Stimulated activated CD8-positive, alpha-beta memory T cell treated with anti-CD3 and anti-CD28 coated beads, Interleukin-15, amount 100 ng/mL, for 4 hours (primary cell): ENCODE results near the gene TRAM2.

Source experiments
- DNase-seq, 2 donors: peaks; one replicate each; pipeline ENCODE4 v3.0.0-alpha.2; 2020; ENCODE audit warnings: low read depth in 2 of 2

The TRAM2 gene

GRCh38 chr6:52530351-52530750 lies 46.5 kb downstream of the TRAM2 start:
- DNase-seq: no peak

- DNase-seq: no peak
Measured at GRCh38 chr6:52529311-52529710, 47.5 kb downstream of the TRAM2 start.

- DNase-seq: no peak
Measured at GRCh38 chr6:52527436-52527835, 49.4 kb downstream of the TRAM2 start.

GRCh38 chr6:52526634-52527033 lies 50.2 kb downstream of the TRAM2 start:
- DNase-seq: no peak

GRCh38 chr6:52524918-52525317 lies 51.9 kb downstream of the TRAM2 start:
- no peak for DNase-seq

GRCh38 chr6:52523378-52524142 lies 53.3 kb downstream of the TRAM2 start:
- no peak for DNase-seq

GRCh38 chr6:52522655-52523054 lies 54.2 kb downstream of the TRAM2 start:
- DNase-seq: no peak

- no peak for DNase-seq
Measured at GRCh38 chr6:52522151-52522626, 54.7 kb downstream of the TRAM2 start.

GRCh38 chr6:52519618-52520017 lies 57.2 kb downstream of the TRAM2 start:
- DNase-seq: no peak

- DNase-seq: no peak
Measured at GRCh38 chr6:52518279-52518945, 58.4 kb downstream of the TRAM2 start.

GRCh38 chr6:52517502-52518278 lies 59.2 kb downstream of the TRAM2 start:
- DNase-seq: peak in 1 of 2 donors; percentile 7

GRCh38 chr6:52516943-52517342 lies 59.9 kb downstream of the TRAM2 start:
- no peak for DNase-seq

- no peak for DNase-seq
Measured at GRCh38 chr6:52516269-52516668, 60.6 kb downstream of the TRAM2 start.

GRCh38 chr6:52515219-52515960 lies 61.5 kb downstream of the TRAM2 start:
- DNase-seq: no peak

GRCh38 chr6:52514514-52514913 lies 62.3 kb downstream of the TRAM2 start:
- DNase-seq: no peak

- DNase-seq: no peak
Measured at GRCh38 chr6:52513896-52514295, 63.0 kb downstream of the TRAM2 start.

- no peak for DNase-seq
Measured at GRCh38 chr6:52513464-52513863, 63.4 kb downstream of the TRAM2 start.

- DNase-seq: no peak
Measured at GRCh38 chr6:52512199-52512598, 64.7 kb downstream of the TRAM2 start.

GRCh38 chr6:52511572-52512151 lies 65.2 kb downstream of the TRAM2 start:
- no peak for DNase-seq

GRCh38 chr6:52511163-52511562 lies 65.7 kb downstream of the TRAM2 start:
- no peak for DNase-seq

GRCh38 chr6:52510213-52510562 lies 66.7 kb downstream of the TRAM2 start:
- no peak for DNase-seq
